ENCODE measurements around the gene HOXA6.

Gene HOXA6

DNA sequence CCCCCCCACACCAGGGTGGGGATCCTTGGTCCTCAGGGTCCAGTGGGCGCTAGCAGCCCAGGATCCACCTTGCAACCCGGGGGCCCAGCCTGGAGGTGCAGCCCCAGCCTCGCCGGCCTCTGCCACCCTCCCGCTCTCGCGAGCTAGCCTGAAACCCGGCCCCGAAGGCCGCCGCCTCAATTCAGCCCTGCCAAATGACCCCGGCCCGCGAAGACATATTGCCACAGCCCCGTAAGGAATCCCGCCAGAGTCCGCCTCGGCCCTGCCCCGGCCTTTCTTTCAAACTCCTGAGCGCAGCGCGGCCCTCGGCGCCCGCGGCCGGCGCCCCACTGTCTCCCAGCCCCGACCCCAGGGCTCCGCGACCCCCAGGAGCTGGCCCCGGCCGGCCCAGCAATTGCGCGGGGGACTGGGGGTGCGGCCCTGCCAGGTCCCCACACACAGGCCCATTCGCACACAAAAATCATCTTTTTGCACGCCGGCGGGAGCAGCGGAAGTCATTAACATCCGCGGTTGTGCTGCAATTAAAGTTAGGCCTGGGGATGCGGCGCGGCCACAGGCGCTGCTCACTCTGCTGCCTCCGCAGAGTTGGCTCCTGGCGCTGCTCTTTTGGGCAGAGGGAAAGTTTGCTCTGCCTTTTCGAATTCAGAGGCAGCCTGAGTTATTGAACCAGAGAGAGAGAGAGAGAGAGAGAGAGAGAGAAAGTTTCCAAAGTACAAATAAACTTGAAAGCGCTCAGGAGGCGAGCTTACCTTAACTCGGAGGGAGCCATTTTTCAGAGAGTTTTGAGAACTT, 8.0 kb downstream of the HOXA6 start:
- DNase-seq (ENCODE audit: low read depth, low spot score) = no peak

DNA sequence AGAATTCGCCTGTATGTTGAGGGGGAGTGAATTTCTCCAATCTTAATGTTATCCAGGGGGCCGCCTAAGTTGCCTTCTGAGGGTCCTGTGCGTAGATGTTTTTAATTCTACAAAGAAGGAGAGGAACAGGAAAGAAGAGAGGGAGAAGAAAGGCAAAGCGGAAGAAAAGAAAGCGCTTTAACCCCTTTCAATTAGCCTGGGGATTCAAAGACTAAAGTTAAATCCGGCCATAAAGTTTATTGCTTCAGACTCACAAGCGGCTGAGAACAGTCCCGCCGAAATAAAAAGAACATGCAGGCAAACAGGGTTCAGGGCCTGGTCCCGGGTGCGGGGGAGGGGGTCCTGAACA, 8.6 kb downstream of the HOXA6 start:
- no peak for DNase-seq (ENCODE audit: low read depth, low spot score)

DNA sequence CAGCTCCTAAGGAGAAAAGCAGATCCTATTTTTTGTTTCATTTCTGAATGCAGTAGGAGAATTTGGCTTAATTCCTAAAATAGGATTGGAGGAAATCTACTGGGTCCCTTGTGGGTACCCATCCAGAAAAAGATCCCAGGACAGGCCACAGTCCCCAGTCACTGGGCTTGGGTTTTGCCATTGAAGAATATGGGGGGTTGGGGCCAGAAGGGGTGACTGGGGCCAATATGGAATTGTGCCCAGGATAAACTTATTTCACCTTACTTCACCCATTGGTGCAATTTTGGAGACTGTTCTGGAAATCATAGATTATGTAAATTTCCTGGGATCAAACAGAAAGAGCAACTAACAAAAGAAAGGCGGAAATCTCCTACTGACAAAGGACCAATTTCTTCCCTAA, 9.1 kb downstream of the HOXA6 start:
- DNase-seq (ENCODE audit: low read depth, low spot score) = no peak

DNA sequence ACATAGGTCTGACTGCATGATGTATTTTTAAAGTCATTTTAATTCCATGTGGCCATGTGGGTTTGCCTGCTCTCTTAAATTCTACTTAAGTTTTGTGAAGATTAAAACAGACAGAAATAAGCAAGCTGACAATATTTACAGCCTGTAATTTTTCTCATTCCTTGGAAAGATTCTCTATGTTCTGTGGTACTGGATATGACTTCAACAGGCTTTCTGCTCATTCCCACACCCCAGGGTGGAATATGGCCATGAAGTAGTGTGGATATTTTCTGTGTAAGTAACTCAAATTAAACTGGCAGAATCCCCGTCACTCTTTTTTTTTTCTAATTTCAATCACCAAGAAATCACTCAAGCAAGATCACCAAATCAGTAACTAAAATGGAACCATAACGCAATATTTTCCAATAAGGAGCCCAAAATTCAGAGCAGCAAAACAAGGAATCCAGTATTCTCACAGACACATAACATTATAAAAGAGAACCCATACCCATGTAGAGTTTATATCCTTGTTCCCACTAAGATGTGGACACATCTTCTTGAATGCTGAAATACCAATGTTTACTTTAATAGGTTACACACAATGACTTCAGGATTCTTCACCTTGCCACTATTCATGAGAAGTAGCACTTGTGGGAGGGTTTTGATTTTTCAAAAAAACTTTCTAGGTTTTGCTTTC, 9.8 kb downstream of the HOXA6 start:
- DNase-seq (ENCODE audit: low read depth, low spot score) = no peak

DNA sequence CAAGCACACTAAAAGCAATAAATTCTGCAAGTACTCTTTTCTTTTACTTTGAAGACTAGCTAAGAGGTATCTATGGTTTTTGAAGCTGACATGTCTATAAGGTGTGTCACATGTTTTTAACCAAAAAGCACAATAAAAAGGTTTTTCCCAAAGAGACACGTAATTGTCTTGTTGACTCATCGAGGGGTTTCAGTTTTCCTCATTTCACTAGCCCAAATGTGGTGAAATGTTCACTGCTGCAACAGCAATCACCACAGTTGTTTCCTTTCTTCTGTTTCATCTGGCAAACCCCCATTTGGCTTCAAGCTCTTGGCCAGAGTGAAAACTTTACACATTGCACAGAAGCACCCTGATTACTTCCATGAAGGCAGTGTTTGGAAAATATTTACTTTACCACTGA, 13.2 kb downstream of the HOXA6 start:
- DNase-seq (ENCODE audit: low read depth, low spot score) = peak; percentile 37

DNA sequence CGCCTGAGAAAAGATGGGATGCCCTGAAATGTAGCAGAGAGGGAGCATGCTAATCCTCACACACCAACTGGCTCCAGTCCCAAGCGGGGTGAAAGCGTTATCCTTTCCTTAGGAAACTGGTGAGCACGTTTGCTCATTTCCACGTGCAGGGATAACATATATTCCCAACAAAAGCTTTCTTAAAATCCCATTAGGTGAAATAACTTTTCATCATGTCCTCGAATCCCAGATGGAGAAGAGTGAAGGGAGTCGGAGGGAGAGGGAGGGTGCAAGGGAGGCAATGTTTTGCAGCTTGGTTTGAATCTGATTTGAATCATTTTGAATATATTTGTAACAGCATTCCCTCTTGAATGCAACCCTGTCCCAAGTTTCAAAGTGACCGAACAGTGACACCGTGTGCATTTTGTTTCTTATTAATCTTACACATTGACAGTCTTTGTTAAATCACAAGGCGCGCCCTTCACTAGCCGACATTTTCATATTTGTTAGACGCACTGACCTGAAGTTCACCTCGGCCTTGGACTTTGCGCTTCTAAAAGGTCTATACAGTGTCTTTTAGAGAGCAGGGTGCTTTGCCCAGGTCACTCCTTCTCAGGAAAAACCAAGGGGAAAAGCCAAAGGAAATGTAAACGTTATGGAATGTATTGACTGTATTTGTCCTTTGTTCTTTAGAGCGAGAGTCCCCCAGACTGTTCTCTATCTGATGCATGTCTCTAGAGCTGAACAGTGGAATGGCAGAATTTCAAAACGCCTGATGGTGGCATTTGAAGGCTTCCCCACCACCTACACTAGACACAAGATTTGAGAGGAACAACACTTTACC, 14.0 kb downstream of the HOXA6 start:
- DNase-seq (ENCODE audit: low read depth, low spot score) = no peak

DNA sequence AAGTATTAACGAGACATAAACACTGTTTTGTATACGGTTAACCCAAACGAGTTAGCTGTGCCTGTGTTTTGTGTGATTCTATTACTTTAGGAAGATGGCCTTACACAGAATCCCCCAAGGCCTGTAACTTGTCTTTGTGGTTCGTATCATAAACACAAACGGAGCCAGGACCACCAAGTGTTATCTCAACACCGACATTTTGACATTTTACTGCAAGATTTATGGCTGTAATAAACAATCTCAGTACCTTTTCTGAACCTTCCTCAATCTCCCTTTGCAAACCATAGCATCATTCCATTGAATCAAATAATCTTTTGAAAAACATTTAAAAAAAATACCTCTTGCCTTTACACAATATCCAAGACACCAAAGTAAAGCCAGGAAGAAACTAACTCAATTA, 14.6 kb downstream of the HOXA6 start:
- DNase-seq (ENCODE audit: low read depth, low spot score) = no peak

DNA sequence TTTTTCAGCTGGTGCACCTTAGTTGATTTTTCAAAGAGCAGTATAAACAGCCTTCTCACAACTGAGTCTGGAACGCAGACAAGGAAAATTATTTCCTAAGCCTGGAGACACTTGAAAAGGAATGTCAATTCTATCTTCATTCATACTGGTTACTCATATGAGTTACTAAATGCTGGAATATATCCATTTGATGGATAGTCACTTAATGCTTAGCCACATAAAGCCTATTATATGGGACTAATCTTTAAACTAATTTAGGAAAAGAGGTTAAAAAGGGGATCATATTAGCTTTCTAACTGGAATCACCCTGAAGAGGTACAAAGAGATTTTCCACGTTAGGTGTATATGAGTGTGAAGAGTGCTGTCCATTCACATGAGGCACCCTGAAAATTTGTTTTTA, 15.4 kb downstream of the HOXA6 start:
- no peak for DNase-seq (ENCODE audit: low read depth, low spot score)

DNA sequence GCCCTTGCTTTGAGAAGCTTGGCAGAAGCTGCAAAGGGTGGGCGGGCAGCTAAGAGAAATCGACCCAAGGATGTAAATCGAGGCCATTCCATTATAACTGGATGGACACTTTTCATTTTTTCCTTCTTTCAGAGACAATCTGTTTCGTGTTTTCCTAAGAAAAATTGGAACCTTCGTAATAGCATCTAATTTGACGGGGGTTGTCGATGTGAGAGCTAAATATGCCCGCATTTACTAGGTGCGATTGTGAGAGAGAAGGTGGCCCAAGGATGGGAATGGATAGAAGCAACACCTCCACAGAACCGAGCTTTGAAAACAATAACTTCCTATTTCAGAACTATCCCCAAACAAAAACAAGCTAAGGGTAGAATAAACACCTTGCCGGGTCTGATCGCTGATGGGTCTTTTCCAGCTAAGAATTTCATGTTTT, 16.2 kb downstream of the HOXA6 start:
- DNase-seq (ENCODE audit: low read depth, low spot score) = no peak

DNA sequence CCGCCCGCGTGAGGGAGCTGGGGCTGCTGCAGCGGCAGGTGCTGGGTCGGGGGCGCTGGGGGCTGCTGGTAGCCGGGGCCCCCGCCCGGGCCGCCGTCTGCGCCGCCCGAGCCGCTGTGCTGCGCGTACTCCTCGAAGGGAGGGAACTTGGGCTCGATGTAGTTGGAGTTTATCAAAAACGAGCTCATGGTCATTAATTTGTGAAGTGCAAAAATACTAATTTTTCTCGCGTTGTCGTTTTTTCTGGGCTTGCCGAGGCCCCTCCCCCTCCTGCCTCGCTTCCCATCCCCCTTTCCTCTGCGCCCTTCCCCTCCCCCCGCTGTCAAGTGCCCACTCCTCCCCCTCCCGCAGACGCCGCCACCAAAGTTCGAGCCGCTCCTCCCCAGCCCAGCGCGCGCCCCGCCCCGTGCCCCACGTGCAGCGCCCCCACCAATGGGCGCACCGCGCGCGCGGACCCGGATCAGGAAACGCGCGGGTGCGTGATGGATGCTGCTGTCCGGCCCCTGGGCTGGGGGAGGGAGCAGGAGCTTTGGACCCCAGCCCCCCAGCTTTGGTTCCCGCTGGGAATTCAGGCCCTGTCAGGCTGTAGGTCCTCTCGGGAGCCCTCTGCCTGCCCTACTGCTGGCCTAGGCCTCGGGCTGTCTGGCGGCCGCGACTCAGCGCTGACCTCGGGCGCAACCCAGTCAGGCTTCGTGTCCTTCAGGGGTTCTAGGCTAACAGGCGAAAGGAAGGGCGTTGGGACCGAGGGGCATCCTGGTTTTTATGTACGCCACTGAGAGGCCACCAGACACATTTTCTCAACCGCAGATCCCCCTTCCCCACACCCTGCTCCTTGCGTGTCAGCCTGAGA, 16.8 kb downstream of the HOXA6 start, which contains the start of gene HOXA4:
Gene HOXA4 (minus strand): TSS at position 218 of the 850 bp plus-strand sequence. CDS start 24 bp downstream, at position 194.
- DNase-seq (ENCODE audit: low read depth, low spot score) = peak; percentile 52

DNA sequence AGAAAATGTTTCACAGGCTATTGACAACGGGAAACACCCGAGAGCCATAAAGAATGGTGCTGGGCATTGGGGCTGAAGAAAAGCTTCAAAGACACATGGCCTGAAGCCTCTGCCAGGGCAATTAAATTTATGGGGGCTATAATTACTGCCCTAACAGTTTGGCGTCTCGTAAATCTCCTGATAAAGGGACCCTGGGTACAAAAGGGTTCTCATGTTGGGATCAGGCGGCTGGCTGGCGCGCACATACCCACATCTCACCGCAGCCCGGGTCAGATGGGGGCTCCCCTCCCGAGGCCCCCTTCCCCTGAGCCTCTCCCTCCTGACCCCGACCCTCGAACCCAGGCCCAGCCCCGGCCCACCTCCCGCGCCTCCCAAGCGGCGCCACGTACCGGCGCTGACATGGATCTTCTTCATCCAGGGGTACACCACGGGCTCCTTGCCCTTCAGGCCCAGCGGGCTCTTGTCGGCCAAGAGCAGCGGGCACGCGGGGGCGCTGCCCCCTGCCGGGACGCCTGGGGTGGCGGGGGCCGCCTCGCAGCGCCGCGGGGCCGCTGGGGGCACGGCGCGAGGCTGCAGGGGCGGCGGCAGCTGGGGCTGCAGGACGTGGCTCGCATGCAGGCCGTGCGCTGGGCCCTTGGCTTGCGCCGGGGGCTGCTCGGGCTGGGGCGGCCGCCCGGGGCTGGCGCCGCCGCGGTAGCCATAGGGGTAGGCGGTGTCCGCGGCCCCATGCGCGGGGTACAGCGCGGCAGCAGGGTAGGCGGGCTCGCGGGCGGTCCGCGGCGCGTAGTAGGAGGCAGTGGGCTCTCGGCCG, 17.6 kb downstream of the HOXA6 start:
- DNase-seq (ENCODE audit: low read depth, low spot score) = no peak

DNA sequence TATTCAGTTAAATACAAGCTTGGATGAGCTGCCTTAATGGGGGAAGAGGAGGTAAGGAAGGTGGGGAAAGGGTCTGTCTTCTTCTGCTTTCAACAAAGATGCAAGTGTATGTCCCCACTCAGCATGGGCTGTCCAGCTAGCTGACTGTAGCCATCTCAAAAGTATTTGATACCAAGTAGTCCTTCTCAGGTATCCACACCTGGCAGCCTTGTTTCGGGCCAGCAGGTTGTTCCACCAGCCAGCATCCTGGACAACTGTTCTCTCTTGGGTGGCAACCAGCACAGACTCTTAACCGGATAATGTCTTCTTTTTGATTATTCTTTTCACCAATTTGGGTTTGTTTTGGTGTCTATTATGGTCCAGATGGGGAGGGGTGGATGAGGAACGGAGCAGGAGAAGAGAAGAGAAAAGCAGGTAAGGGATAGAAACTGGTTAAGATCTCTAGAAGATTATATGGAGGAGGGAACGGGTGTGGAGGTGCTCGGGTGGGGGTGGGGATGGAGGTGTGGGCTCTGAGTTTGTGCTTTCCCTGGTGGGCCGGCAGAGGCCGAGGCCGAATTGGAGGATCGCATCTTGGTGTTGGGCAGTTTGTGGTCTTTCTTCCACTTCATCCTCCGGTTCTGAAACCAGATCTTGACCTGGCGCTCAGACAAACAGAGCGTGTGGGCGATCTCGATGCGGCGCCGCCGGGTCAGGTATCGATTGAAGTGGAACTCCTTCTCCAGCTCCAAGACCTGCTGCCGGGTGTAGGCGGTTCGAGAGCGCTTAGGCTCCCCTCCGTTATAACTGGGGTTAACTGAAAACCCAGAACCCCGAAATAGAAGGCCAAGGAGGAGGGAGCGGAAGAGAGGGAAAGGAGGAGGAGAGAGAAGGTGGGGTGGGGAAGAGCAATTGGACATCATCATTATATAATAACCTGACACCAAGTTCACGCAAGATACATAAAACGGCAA, 18.5 kb downstream of the HOXA6 start:
- DNase-seq (ENCODE audit: low read depth, low spot score) = no peak

DNA sequence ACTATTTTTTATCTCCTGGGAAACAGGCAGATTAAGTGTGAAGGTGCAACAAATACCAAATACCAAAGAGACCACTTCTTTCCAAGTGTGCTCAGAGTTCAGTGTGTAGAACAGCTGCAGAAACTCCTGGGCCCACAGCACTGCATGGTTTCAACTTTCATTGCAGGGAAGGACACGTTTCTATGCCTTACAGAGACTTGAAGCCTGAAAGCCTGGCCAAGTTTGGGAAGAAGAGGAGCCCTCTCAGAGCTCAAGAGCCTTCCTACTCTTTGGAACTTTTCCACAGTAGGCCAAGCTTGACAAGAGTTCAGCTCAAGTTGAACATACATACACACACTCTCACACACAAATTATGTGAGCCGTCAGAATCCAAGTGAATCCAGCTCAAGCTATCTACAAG, 19.5 kb downstream of the HOXA6 start:
- no peak for DNase-seq (ENCODE audit: low read depth, low spot score)

DNA sequence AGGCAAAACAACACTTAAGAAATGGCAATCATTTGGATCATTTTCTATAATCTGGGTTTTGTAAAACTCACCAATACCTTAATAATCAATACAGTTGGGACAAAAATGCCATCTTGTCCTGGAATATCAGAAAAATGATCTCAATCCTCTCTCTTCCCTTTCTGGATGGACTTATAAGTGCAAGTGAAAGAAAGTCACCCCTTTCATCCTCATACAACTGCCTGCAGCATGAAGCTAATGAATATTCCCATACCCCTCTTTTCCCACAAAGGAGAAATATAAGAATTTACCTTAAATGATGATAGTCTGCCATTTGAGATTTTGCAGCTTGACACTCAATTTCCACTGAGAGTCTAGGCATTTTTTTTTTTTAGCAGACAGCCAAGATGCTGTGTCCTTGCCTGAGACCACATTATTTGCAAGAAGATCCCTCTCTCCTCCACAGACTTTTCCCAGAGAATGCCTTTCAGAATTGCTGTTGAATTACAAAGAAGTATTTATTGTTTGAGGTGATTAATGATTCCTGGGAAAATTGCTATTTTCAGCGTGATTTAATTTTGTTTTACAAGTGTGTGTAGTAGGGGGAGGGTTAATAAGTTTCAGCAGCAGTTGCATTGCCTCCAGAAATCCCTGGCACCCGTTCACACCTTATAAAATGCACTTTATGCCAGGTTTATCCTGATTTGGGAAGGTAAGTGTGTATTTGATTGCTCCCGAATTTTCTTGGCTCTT, 20.8 kb downstream of the HOXA6 start:
- no peak for DNase-seq (ENCODE audit: low read depth, low spot score)

DNA sequence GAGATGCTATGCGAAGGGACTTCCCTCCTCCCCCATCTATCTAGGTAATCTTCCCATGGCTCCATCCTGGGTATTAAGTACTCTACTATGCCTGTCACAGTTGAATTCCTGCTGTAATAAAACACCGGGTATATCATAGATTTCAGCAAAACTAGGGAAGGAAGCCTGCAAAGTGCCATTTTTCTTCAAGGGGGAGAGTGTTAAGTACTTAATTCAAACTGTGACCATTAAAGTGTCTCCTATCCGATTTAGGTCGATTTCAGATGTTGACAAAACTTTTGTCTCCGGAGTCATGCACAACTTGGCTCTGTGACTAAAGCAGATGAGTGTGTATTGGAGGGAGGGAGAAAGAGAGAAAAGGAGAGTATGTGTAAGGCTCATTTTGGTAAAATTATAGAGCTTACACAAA, 21.6 kb downstream of the HOXA6 start:
- no peak for DNase-seq (ENCODE audit: low read depth, low spot score)

DNA sequence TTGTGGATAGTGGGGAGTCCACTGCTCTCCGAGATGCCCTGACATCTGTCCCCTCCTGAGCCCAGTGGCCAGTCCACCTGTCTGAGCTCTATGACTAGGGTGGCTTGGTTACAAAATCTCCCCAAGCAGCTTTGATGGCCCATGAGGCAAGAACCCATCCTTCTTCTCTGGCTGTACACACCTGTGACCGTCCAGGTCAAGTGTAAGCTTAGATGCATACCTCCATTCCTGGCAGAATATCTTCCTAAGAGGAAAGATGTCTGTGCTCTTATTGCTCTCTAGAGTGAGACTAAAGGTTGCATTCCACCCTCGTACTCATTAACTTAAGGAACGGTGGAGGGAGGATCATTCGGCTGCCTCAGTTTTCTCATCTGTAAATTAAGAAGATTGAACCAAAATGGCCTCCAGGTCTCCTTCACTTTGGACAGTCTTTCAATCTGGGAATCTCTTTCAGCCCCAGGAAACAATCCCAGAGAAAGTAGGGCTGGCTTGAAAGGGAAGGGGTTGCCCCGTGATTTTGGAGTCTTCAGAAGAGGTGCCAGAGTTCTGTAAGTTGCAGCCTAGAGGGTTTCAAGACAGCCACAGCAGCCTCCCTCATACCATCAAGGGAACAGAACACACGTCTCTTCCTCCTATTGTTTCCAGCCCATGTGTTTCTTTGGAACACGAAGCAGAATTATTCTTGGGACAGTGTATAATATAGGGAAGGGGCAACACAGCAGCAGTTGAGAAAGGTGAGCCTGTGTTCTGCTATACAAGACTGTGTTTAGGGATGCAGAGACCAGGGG, 22.5 kb downstream of the HOXA6 start:
- DNase-seq (ENCODE audit: low read depth, low spot score) = no peak

DNA sequence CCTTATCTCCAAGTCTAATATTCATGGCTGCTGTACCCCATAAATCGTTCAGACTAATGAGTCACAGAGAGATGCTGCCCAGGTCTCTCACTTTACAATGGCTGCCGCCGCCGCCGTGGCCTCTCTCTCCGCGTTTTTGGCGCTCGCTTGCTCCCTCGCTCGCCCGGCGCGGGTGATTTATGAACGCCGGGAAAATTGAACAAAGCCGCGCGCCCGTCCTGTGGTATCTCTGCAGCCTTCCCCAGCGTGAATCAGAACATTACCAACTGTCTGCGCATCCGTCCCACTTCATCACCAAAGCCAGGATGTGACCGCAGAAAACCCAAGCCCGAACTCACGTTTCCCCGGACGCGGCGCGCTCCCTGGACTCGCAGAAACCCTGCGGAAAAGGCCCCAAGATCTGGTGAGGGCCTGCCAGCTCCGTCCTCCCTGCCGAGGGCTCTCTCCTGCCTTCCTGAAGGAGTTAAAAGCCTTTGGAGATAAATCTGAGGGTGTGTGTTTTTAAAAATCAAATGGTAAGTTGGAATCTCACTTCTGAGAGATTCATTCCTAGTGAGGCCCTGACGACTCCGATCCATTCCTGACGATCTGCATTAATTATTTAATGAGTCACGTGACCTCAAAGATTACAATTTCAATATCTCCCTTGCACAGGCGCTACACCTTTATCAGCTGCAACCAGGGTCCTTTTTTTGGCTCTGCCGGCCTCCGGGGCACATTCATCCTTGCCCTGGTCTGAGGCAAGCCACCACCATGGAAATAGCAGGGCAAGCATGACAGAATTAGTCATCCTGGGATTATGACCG, 23.3 kb downstream of the HOXA6 start:
- peak; percentile 64 for DNase-seq (ENCODE audit: low read depth, low spot score)
